DOHH2 (cell line): ENCODE data around the gene CD93.

ENCODE experiments used
- H3F3A ChIP-seq: fragments of 200-600 bp; sonication (generic), shearing (Covaris generic); 2 replicates; pipeline ENCODE4 v1.6.0; 2016; ENCODE audit warnings: antibody characterized with exemption, mild to moderate bottlenecking; ENCODE audit not compliant: control insufficient read depth, insufficient read depth
- H3K27ac ChIP-seq: fragments of 200-600 bp; sonication (generic); 2 replicates; pipeline ENCODE4 v1.5.1; 2014; ENCODE audit warnings: low read depth, mild to moderate bottlenecking, low read length, moderate library complexity
- H3K27me3 ChIP-seq: fragments of 200-600 bp; sonication (generic); 2 replicates; pipeline ENCODE4 v1.6.1; 2014; ENCODE audit warnings: mild to moderate bottlenecking, low read length, mixed read lengths; ENCODE audit not compliant: control insufficient read depth
- H3K36me3 ChIP-seq: fragments of 200-600 bp; sonication (generic); 2 replicates; pipeline ENCODE4 v1.6.1; 2014; ENCODE audit warnings: mild to moderate bottlenecking, low read length, moderate library complexity, mixed read lengths; ENCODE audit not compliant: control insufficient read depth
- H3K4me1 ChIP-seq: fragments of 200-600 bp; sonication (generic); 2 replicates; pipeline ENCODE4 v1.6.1; 2014; ENCODE audit warnings: mild to moderate bottlenecking, low read length, mixed read lengths; ENCODE audit not compliant: control insufficient read depth
- H3K4me2 ChIP-seq: fragments of 200-600 bp; sonication (generic); 2 replicates; pipeline ENCODE4 v1.6.0; 2014; ENCODE audit warnings: mild to moderate bottlenecking, low read length, moderate library complexity
- H3K4me3 ChIP-seq: fragments of 200-600 bp; sonication (generic); 2 replicates; pipeline ENCODE4 v1.5.1; 2014; ENCODE audit warnings: mild to moderate bottlenecking, low read length, mixed read lengths
- H3K79me2 ChIP-seq: fragments of 200-600 bp; sonication (generic); 2 replicates; pipeline ENCODE4 v1.6.1; 2014; ENCODE audit warnings: mild to moderate bottlenecking, low read length, mixed read lengths; ENCODE audit not compliant: control insufficient read depth
- H3K9me2 ChIP-seq: fragments of 200-600 bp; sonication (generic); replicated peaks from 2 replicates; pipeline ENCODE4 v1.6.1; 2014; ENCODE audit warnings: mild to moderate bottlenecking, low read length, mixed read lengths; ENCODE audit not compliant: control insufficient read depth
- H3K9me3 ChIP-seq: fragments of 200-600 bp; sonication (generic); 2 replicates; pipeline ENCODE4 v1.6.1; 2014; ENCODE audit warnings: antibody characterized with exemption, low read length, mixed read lengths; ENCODE audit not compliant: control insufficient read depth, insufficient read depth
- H4K20me1 ChIP-seq: fragments of 200-600 bp; sonication (generic); 2 replicates; pipeline ENCODE4 v1.6.0; 2014; ENCODE audit warnings: low read depth, mild to moderate bottlenecking, antibody characterized with exemption, low read length, moderate library complexity; ENCODE audit not compliant: control insufficient read depth, insufficient read depth
- CTCF ChIP-seq: fragments of 200-600 bp; sonication (generic); IDR thresholded peaks from one replicate; pipeline ENCODE4 v1.5.1; 2014; ENCODE audit warnings: antibody characterized with exemption, mild to moderate bottlenecking, low read depth, low read length; ENCODE audit not compliant: poor library complexity, severe bottlenecking
- EZH2phosphoT487 ChIP-seq: fragments of 200-600 bp; sonication (generic); IDR thresholded peaks from 2 replicates; pipeline ENCODE4 v1.6.1; 2017; ENCODE audit warnings: borderline replicate concordance, mild to moderate bottlenecking, antibody characterized with exemption, low read length, moderate library complexity, mixed read lengths

The CD93 gene

GRCh38 chr20:23058240-23058639 lies 27.9 kb downstream of the CD93 start:
- H3K27me3 ChIP-seq: no peaks in the 10 kb centered on the region
- H3F3A ChIP-seq: no peaks in the 10 kb centered on the region

DNA sequence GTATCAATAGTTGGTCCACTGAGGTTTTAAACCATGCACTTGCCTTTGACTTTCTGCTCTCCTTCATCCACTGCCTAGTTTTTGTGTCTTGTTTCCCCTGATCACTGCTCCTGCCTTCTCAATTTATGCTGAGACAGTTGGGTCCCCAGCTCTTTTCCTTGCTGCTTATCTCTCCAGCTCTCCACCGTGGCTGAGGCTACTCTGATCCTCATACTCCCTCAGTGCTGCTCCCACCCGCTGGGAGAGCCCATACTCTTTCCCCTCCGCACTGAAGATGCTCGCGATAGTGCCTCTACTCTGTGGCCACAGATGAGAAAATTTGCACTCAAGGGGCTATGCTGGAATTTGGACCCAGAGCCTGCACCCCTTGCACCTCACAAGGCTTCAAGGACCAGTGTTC lies 33.2 kb downstream of the CD93 start:
- H4K20me1 ChIP-seq: no peaks in the 10 kb centered on the region
- H3K79me2 ChIP-seq: no peaks in the 10 kb centered on the region
- H3K4me1 ChIP-seq: no peaks in the 10 kb centered on the region
- no peaks in the 10 kb centered on the region for H3K36me3 ChIP-seq
- H3K27ac ChIP-seq: no peak overlapping the region
- no peaks in the 10 kb centered on the region for H3F3A ChIP-seq
- H3K4me2 ChIP-seq: no peak overlapping the region
- no peaks in the 10 kb centered on the region for H3K27me3 ChIP-seq
- TF ChIP-seq EZH2phosphoT487 (no peak), CTCF (no peak)
- H3K9me3 ChIP-seq: peaks cover 17% of the 10 kb centered on the region; the same call in 1 of the 2 replicates
- H3K9me2 ChIP-seq: no peaks in the 10 kb centered on the region
- H3K4me3 ChIP-seq: no peak overlapping the region

More at GRCh38 chr20:23058240-23058639, 27.9 kb downstream of the CD93 start:
- no peak overlapping the region for H3K4me2 ChIP-seq
- no peaks in the 10 kb centered on the region for H3K9me3 ChIP-seq
- no peak for TF ChIP-seq EZH2phosphoT487
- no peaks in the 10 kb centered on the region for H3K79me2 ChIP-seq
- no peaks in the 10 kb centered on the region for H3K9me2 ChIP-seq
- no peak overlapping the region for H3K27ac ChIP-seq
- H4K20me1 ChIP-seq: no peaks in the 10 kb centered on the region
- H3K4me3 ChIP-seq: no peak overlapping the region
- H3K4me1 ChIP-seq: no peaks in the 10 kb centered on the region
- H3K36me3 ChIP-seq: no peaks in the 10 kb centered on the region

DNA sequence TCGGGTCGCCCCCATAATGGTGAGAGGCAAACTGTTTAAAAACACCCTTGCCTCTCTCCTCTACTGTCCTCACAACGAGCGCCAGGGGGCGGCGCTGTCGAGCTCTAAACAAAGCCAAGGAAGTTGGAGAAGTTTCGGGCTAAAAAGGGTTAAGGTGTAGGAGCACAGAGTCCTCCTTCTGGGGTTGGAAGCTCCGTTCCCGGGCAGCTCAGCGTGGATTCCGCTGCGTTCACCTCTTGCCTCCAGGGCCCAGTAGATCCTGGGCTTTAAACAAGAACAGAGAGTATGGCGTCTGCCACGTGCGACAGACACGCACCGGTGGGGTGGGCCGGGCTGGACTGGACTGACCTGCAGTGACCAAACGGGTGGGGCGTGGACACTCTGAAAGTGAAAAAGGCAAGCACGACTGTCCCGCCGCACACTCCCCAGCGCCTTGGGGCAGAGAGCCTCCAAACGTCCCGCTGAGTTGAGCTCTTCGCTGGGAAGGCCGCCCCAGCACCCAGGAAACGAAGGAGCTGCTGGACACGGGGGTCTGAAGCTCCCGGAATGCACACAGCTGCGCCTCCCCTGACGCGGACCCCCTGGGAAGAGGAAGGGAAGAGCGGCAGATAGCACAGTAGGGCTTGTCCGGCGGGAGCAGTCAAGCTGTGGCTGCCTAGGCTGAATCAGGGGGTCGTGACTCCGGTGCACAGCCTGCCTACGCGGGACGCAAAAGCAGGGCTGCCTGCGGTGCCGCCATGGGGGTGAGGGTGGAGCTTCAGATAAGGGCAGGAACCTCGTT lies 35.1 kb downstream of the CD93 start:
- Histone ChIP-seq H3K9me2 (no peaks in the 10 kb centered on the region), H4K20me1 (no peaks in the 10 kb centered on the region), H3K79me2 (no peaks in the 10 kb centered on the region), H3K4me3 (no peak overlapping the region), H3K4me2 (no peak overlapping the region), H3K27ac (no peak overlapping the region), H3K9me3 (peaks cover 20% of the 10 kb centered on the region; the same call in 1 of the 2 replicates), H3F3A (no peaks in the 10 kb centered on the region), H3K4me1 (no peaks in the 10 kb centered on the region), H3K36me3 (no peaks in the 10 kb centered on the region), H3K27me3 (no peaks in the 10 kb centered on the region)
- TF ChIP-seq EZH2phosphoT487 (no peak), CTCF (peak; percentile 26)

- no peaks in the 10 kb centered on the region for H3K9me2 ChIP-seq
- H3K4me3 ChIP-seq: no peak overlapping the region
- no peaks in the 10 kb centered on the region for H3K79me2 ChIP-seq
- H3F3A ChIP-seq: no peaks in the 10 kb centered on the region
- no peaks in the 10 kb centered on the region for H4K20me1 ChIP-seq
- H3K27me3 ChIP-seq: no peaks in the 10 kb centered on the region
- no peaks in the 10 kb centered on the region for H3K4me1 ChIP-seq
- no peak overlapping the region for H3K4me2 ChIP-seq
- H3K9me3 ChIP-seq: peaks cover 20% of the 10 kb centered on the region; the same call in 1 of the 2 replicates
- no peaks in the 10 kb centered on the region for H3K36me3 ChIP-seq
- TF ChIP-seq EZH2phosphoT487 (no peak), CTCF (no peak)
- no peak overlapping the region for H3K27ac ChIP-seq
Observed at GRCh38 chr20:23050076-23050838, 35.9 kb downstream of the CD93 start.
